Tongue (tissue), 3 donors: Measurements from ENCODE around the gene ASB2. TPM values are rescaled to one million over a fixed set of nuclear protein-coding genes. Genes with fewer than 3 reads are reported as not detected.

Experiments used
- DNase-seq: peaks from one replicate; pipeline ENCODE4 v3.0.0-alpha.2; 2015
- small RNA-seq: library from RNA; depleted of rRNA; stranded (forward); fragments of <200 nt; gene quantifications from one replicate; pipeline ENCODE3, GENCODE V24; 2014; ENCODE audit warnings: low replicate concordance
- total RNA-seq: library from RNA; depleted of rRNA; stranded (reverse); fragments of >200 nt; gene quantifications from one replicate; pipeline ENCODE4 v1.2.3, GENCODE V29; 2014

ASB2 gene
- total RNA-seq, 1 donor from 2014 or later = 69.5 TPM

GRCh38 chr14:93902619-93903307 lies 73.6 kb downstream of the ASB2 start:
- DNase-seq = no peak

DNA sequence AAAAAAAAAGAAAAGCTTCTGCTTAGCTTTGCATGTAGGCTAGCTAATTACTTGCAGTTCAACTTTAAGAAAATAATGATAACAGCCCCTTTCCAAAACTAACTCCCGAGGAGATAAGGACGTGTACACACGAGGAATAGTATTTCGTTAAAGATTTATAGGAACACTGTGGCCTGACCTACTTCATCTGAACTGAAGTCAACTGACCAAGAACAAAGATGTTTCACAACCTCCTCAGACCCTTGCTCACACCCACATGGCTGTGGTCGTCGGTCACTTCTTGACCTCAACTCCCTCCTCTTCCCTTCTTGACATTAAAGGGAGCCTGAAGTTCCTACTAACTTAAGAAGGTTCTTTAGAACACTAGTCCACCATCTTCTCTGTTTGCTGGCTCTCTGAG lies 74.6 kb downstream of the ASB2 start:
- no peak for DNase-seq

- DNase-seq = no peak
These were observed 77.6 kb downstream of the ASB2 start for GRCh38 chr14:93898731-93899130.

GRCh38 chr14:93898081-93898611 lies 78.2 kb downstream of the ASB2 start:
- DNase-seq = no peak

DNA sequence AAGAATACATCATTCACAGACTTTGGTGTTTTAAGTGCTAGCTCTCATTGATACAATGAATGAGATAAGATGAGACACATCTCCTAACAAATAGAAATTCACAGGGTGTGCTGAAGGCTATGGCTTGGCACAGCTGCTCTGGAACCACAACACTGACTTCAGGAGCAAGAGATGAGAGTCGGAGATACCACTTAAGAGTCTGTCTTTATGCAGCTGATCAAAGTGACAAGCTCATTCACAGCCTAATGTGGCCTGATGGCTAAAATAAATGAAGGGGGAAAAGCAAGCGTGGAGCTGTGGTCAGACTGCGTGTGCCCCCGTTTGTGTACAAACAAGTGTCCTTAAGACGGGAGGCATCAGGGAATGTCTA lies 78.9 kb downstream of the ASB2 start:
- no peak for DNase-seq

DNA sequence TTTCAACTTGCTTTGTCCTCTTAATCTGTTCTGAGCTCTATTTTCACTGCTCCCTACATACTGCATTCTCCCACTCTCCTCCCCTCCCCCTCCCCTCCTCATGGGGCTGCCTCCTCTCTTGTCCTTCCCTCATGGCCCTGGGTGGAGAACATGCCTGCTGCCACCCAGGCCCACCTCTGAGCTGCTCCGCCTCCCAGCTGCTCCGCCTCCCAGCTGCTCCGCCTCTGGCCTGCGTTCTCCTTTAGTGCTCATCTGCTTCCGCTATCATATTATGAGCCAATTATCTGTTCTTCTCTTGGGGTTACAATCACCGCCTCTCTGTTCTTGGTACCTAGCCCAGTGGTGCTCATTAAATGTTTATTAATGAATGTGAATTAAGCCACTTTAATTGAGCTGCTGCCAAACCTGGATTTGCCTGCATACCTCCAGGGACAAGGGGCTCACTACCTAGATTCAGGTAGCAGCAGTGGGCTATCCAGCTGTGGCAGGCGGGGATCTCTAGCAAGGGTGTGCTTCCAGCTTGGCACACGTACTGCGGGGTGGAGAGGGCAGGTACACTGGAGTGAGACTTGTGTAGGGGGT lies 81.3 kb downstream of the ASB2 start:
- peak; percentile 19 for DNase-seq

GRCh38 chr14:93893661-93894261 lies 82.6 kb downstream of the ASB2 start:
- peak; percentile 56 for DNase-seq

GRCh38 chr14:93892923-93893558 lies 83.3 kb downstream of the ASB2 start:
- peak; percentile 88 for DNase-seq

- DNase-seq = no peak
These were observed 83.9 kb downstream of the ASB2 start for GRCh38 chr14:93892505-93892839.

DNA sequence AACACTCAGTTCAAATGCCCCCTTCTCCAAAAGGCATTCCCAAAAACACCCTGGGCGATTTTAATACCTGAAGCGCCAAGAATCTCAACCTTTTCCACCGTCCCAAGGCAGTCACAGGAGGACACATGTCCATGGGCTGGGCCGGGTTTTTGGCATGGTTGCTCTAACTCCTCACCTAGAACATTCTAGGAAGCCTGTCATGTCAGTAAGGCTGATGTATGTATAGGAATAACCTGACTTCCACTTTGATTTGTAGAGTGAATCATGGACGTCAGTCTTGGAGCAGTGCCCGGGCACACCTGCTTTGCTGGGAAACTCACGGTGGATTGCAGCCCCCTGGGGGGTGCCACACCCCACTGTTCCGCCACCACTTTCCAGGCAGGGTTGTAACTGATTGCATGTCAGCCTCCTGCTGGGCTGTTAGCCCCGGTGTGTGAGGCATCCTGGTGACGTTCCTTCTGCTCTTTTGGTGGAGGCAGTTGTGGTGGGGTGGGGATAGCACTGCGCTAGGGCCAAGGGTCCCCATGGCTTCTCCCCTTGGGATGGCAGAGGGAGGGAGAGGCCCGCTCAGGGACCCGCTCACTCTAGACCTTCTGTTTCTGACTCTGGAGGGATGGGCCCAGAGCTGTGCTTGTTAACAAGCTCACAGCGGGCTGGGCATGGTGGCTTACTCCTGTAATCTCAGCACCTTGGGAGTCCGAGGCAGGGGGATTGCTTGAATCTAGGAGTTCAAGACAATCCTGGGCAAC lies 84.4 kb downstream of the ASB2 start:
- DNase-seq = no peak

- no peak for DNase-seq
These were observed 86.5 kb downstream of the ASB2 start for GRCh38 chr14:93889739-93890483.

- DNase-seq = no peak
These were observed 87.4 kb downstream of the ASB2 start for GRCh38 chr14:93888995-93889394.

DNA sequence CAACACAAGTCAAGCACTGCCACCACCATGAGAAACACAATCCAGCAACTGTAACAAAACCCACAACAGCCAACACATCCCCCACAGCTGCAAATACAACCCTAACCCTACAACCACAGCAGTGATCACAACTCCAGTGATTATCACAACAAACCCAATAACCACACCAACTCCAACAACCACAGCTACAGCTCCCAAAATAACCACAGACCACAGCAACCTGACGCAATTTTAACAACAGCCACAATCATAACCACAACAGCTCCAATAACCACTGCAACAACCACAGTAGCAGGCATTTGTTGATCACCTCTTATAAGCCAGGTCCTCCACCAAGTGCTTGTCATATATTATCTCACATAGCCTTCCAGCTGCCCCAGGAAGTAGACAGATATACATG lies 91.4 kb downstream of the ASB2 start:
- no peak for DNase-seq

Small RNA genes within 50 kb of the gene (small RNA-seq; reads per million reads assigned to genes)
- gene MIR4506 = not detected

Other genes with a start within 250 kb of the ASB2 start
- gene PRIMA1, start 188.1 kb downstream of the ASB2 start, total RNA-seq = 2.4 TPM
- 0.31 TPM for gene FAM181A, start 49.2 kb downstream of the ASB2 start, total RNA-seq
- not detected for gene CCDC197, start 20.7 kb upstream of the ASB2 start, total RNA-seq
- 0.41 TPM for gene OTUB2, start 49.8 kb upstream of the ASB2 start, total RNA-seq
- 118 TPM for gene DDX24, start 104.6 kb upstream of the ASB2 start, total RNA-seq
- 5.0 TPM for gene IFI27L1, start 104.7 kb upstream of the ASB2 start, total RNA-seq
- gene IFI27, start 134.2 kb upstream of the ASB2 start, total RNA-seq = 22.2 TPM
- gene IFI27L2, start 153.0 kb upstream of the ASB2 start, total RNA-seq = 8.8 TPM
- gene PPP4R4, start 197.8 kb upstream of the ASB2 start, total RNA-seq = 0.82 TPM